GM12875 (cell line): Measurements from ENCODE around the gene CCDC167.

ENCODE experiments used
- H3K4me3 ChIP-seq: one replicate; pipeline ENCODE4 v1.5.1; 2011; ENCODE audit warnings: low read depth, low read length, control low read depth
- CTCF ChIP-seq: IDR thresholded peaks from 2 replicates; pipeline ENCODE4 v1.5.1; 2011; ENCODE audit warnings: low read depth, mild to moderate bottlenecking, control low read depth, inconsistent platforms, low read length, moderate library complexity, borderline replicate concordance; ENCODE audit not compliant: insufficient read depth

The CCDC167 gene

GRCh38 chr6:37541346-37541745, 41.7 kb upstream of the CCDC167 start:
- no peak overlapping the region for H3K4me3 ChIP-seq
- TF ChIP-seq CTCF, result no peak

GRCh38 chr6:37540390-37540789, 40.7 kb upstream of the CCDC167 start:
- no peak for TF ChIP-seq CTCF
- no peak overlapping the region for H3K4me3 ChIP-seq

GRCh38 chr6:37540029-37540352, 40.3 kb upstream of the CCDC167 start:
- H3K4me3 ChIP-seq, result no peak overlapping the region
- TF ChIP-seq CTCF, result no peak

GRCh38 chr6:37539171-37540028, 39.7 kb upstream of the CCDC167 start:
- no peak overlapping the region for H3K4me3 ChIP-seq
- TF ChIP-seq CTCF, result no peak

GRCh38 chr6:37538107-37538506, 38.4 kb upstream of the CCDC167 start:
- H3K4me3 ChIP-seq, result no peak overlapping the region
- TF ChIP-seq CTCF, result peak; percentile 64

GRCh38 chr6:37537548-37537947, 37.9 kb upstream of the CCDC167 start:
- no peak overlapping the region for H3K4me3 ChIP-seq
- no peak for TF ChIP-seq CTCF

GRCh38 chr6:37536491-37537190, 36.9 kb upstream of the CCDC167 start:
- no peak for TF ChIP-seq CTCF
- peak overlapping the region; percentile 40 for H3K4me3 ChIP-seq
